Mucosa of rectum (tissue), 2 donors: ENCODE results near the gene KRTAP10-2.

Experiments
- H3K27ac ChIP-seq, 2 donors: one replicate each; pipeline ENCODE4 v1.7.0; 2013; ENCODE audit warnings: inconsistent platforms in 2 of 2, low read depth in 2 of 2, low read length in 2 of 2
- H3K27me3 ChIP-seq, 2 donors: one replicate each; pipeline ENCODE4 v1.7.0; 2013; ENCODE audit warnings: low read length in 2 of 2; ENCODE audit not compliant: control insufficient read depth in 2 of 2, insufficient read depth in 2 of 2
- H3K36me3 ChIP-seq, 2 donors: one replicate each; pipeline ENCODE4 v1.7.0; 2013; ENCODE audit warnings: low read length in 2 of 2; ENCODE audit not compliant: control insufficient read depth in 2 of 2, insufficient read depth in 2 of 2
- H3K4me1 ChIP-seq, 2 donors: one replicate each; pipeline ENCODE4 v1.7.0; 2013; ENCODE audit warnings: low read length in 2 of 2, mild to moderate bottlenecking in 1 of 2; ENCODE audit not compliant: control insufficient read depth in 2 of 2, insufficient read depth in 2 of 2
- H3K4me3 ChIP-seq, 2 donors: one replicate each; pipeline ENCODE4 v1.7.0; 2013; ENCODE audit warnings: low read length in 2 of 2
- H3K9ac ChIP-seq, 2 donors: one replicate each; pipeline ENCODE4 v1.7.0; 2013; ENCODE audit warnings: low read length in 2 of 2, low read depth in 1 of 2, mild to moderate bottlenecking in 1 of 2
- H3K9me3 ChIP-seq, 2 donors: one replicate each; pipeline ENCODE4 v1.7.0; 2013; ENCODE audit warnings: low read length in 2 of 2; ENCODE audit not compliant: control insufficient read depth in 2 of 2
- donor health status: healthy.
- donor health status: Normal muscosa, but diverticular disease.

The KRTAP10-2 gene

DNA sequence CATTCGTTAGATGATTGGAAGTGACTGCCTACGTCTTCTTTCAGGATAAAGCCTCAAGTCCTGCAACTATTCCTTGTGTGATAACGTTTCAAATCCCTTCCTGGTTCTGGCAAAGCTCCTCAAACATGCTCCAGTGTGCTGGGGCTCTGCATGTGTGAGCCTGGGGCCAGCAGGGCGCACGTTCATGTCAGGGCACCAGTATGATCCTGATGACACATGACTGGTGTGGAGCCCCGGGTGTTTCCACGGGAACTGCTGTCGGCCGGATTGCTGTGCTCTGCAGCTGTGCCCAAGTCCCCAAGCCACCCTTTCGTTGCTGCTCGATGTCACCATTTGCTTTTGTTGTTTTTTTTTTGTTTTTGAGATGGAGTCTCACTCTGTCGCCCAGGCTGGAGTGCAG is 32.6 kb downstream of the KRTAP10-2 start:
- no peaks in the 10 kb centered on the region for H3K9me3 ChIP-seq
- H3K27ac ChIP-seq, result no peak overlapping the region
- H3K36me3 ChIP-seq, result no peaks in the 10 kb centered on the region
- H3K9ac ChIP-seq, result no peak overlapping the region
- H3K4me3 ChIP-seq, result no peak overlapping the region
- H3K27me3 ChIP-seq, result no peaks in the 10 kb centered on the region
- no peaks in the 10 kb centered on the region for H3K4me1 ChIP-seq

DNA sequence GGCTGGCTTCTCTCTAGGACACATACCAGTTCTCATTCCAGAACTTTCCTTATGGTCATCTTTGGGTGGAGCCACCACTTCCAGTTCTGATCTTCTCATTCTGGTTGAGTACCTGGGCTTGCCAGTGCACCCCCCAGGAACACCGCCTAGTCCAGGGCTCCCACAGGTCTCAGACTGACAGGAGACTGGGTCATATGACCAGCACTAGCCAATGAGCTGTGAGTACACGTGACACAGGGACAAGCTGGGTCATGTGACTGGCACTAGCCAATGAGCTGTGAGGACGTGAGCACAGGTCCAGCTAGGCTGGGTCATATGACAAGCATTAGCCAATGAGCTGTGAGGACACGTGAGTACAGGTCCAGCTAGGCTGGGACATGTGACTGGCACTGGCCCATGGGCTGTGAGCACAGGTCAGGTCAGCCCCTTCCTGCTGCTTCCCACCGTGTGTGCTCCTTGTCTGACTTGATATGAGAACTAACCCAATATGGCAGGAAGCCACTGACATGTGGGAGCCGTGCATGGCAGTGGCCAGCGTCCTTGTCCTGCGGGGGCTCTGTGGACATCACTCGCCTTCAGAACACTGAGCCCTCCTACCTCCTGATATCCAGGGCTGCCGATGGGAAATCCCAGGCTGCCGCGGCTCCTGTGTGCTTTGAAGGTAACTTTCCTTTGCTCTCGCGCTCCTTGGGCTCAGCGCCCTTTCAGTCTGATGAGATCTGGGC is 34.0 kb downstream of the KRTAP10-2 start:
- Histone ChIP-seq H3K9ac (no peak overlapping the region), H3K4me3 (no peak overlapping the region), H3K9me3 (no peaks in the 10 kb centered on the region), H3K4me1 (no peaks in the 10 kb centered on the region), H3K27ac (no peak overlapping the region), H3K27me3 (no peaks in the 10 kb centered on the region), H3K36me3 (no peaks in the 10 kb centered on the region)

DNA sequence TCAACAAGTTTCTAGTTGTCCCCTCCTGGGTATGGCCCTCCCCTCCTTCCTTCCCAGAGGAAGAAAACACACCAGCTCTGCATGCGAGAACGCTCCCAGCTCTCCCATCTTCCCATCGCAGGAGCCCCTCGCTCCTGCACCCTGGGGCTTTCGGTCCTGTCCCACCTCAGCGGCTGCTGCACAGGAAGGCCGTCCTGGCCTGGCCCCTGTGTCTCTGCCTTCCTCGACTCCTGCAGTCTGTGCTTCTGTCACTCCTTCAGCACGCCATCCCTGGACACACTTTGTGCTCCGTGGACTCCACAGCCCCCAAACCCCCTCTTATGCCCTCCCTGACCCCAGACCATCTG is 34.5 kb downstream of the KRTAP10-2 start:
- Histone ChIP-seq H3K27ac (no peak overlapping the region), H3K4me3 (no peak overlapping the region), H3K27me3 (no peaks in the 10 kb centered on the region)

DNA sequence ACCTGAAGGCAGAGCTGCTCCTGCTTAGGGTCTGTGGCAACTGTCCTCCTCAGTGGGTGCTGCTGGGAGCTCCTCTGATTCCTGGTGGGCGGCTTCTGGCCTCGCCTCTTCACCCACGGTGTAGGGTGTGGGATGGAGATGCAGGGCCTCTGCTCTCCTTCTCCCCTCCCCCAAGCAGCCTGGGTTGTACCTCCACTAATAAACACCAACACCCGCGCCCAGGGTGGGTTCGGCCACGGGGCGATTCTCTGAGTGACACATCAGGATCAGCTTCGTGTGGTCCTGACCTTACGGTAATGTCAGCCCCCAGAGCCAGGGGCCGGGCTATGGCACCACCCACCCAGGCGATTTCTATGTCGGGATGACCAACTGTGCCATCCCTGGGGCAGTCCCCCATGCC is 35.0 kb downstream of the KRTAP10-2 start:
- no peaks in the 10 kb centered on the region for H3K4me1 ChIP-seq
- H3K4me3 ChIP-seq, result no peak overlapping the region
- no peaks in the 10 kb centered on the region for H3K9me3 ChIP-seq
- H3K36me3 ChIP-seq, result no peaks in the 10 kb centered on the region
- peaks cover 0 to 1% of the 10 kb centered on the region in 2 donors for H3K27me3 ChIP-seq
- H3K27ac ChIP-seq, result no peak overlapping the region
- H3K9ac ChIP-seq, result no peak overlapping the region

More for the DNA sequence above, 34.5 kb downstream of the KRTAP10-2 start:
- Histone ChIP-seq H3K36me3 (no peaks in the 10 kb centered on the region), H3K4me1 (no peaks in the 10 kb centered on the region), H3K9ac (no peak overlapping the region), H3K9me3 (no peaks in the 10 kb centered on the region)

DNA sequence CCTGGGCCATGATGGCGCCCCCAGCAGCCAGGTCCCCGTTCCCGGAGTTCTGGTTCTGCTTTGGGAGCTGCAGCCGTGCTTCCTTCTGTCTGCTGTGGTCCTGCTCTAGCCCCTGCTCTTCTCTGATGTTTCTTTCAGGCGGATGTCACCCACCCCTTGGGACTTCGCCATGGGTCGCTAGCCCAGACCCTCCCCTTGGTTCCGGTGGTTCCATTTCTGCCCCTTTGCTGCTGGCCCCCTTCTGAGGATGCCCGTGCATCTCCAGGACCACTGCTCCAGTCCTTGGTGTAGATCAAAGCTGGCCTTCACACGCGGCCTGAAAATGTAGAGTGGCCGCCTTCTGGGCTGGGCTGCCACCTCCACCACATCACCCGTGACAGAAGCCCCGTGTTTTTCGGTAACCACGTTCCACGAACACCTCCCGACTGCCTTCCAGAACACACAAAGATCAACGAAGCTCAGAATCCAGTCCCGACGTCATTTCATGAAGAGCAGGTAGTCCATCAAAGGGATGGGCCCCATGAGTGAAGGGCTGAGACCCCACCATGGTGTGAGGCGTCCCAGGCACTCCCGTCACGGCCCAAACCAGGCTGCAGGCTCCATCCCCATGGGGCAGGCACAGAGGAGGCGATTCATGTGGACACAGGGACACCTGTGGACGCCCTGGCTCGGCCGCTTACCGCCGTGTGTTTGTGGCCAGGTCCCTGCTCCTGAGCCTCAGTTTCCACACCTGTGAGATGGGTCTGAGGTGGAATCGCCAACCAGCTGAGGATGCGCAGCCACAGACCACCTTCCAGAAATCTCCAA is 35.7 kb downstream of the KRTAP10-2 start:
- H3K4me1 ChIP-seq, result no peaks in the 10 kb centered on the region
- H3K27me3 ChIP-seq, result peaks cover 0 to 5% of the 10 kb centered on the region in 2 donors
- no peak overlapping the region for H3K9ac ChIP-seq
- no peaks in the 10 kb centered on the region for H3K9me3 ChIP-seq
- H3K27ac ChIP-seq, result no peak overlapping the region
- H3K36me3 ChIP-seq, result no peaks in the 10 kb centered on the region
- H3K4me3 ChIP-seq, result no peak overlapping the region

DNA sequence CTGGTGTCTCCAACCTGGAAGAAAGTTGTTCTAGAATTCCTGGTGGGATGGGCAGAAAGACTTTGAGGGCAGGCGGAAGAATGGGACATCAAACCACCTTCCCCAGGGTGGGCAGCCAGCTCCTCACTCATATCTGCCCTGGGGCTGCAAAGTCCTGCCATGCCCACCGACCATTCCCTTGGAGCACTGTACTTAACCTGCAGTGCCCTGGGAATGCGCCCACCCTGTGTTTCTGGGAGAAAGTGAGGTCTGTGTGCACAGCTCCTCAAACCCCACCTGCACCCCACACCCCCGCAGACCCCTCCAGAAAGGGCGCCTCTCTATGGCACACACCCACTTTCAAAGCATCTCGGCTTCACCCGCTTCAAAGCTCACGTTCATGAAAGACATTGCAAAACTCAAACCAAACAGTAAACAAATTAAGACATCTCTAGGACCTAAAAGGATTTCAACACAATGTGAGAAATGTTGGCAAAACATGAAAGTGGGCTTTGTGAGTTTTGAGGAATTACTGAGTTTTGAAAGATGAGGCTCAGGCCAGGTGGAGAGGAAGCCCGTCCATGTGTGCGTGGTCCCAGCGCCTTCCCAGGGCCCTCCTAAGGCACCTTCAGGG is 36.5 kb downstream of the KRTAP10-2 start:
- no peak overlapping the region for H3K9ac ChIP-seq
- no peaks in the 10 kb centered on the region for H3K9me3 ChIP-seq
- H3K27me3 ChIP-seq, result peaks cover 0 to 6% of the 10 kb centered on the region in 2 donors
- no peak overlapping the region for H3K4me3 ChIP-seq
- H3K27ac ChIP-seq, result no peak overlapping the region
- peaks cover 0 to 3% of the 10 kb centered on the region in 2 donors for H3K4me1 ChIP-seq
- H3K36me3 ChIP-seq, result no peaks in the 10 kb centered on the region

DNA sequence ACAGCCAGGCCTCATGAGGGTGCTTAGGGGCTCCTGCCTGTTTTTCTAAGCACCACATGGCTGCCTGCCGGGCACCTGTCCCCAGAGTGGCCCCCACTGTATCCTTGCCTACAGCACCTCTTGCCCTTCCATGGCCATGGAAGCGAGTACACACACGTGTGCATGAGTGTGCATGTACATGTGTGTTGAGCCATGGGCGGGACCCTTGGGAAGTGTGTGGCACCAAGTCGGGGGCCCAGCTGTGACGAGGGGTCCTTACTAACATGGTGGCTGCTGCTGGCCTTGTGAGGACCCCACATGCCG is 37.1 kb downstream of the KRTAP10-2 start:
- H3K27me3 ChIP-seq, result peaks cover 0 to 6% of the 10 kb centered on the region in 2 donors
- H3K9ac ChIP-seq, result no peak overlapping the region
- H3K27ac ChIP-seq, result no peak overlapping the region
- no peaks in the 10 kb centered on the region for H3K9me3 ChIP-seq
- H3K36me3 ChIP-seq, result no peaks in the 10 kb centered on the region
- no peak overlapping the region for H3K4me3 ChIP-seq
- H3K4me1 ChIP-seq, result peaks cover 0 to 3% of the 10 kb centered on the region in 2 donors

DNA sequence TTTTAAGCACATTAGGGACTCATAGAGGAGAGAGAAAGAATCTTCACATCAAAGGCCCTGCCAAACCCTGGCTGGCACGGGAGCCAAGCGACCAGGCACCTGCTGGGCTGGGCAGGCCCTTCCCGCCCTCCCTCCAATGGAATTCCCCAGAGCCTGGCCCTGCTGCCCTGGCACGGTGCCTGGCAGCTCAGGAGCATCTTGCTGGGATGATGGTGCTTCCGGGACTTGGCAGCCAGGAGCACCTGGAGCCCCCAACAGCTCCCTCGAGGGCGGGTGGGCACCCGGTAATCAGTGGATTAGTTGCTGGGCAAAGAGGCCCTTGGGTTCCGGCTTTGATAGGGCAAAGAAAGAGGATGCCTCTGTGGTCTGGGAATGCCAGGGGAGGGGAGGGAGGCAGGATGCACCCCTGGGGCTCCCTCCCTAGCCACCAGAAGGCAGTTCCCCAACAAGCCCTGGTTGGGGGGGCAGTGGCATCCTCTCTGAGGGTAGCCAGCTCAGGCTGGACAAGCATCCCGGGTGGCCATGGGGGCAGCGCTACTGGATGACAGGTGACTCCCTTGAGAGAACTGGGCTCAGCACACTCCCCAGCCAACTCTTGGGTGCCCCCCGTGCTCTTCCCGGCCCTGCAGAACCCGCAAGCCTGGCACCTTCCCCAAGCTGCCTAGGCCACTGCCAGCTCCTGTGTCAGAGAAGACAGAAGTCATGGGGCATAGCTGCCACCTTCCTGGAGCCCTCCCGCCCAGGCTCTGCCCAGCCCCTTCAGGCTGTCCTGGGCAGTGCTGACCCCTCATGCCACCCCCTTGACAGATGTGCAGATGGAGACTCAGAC is 37.7 kb downstream of the KRTAP10-2 start:
- Histone ChIP-seq H3K27me3 (peaks cover 0 to 6% of the 10 kb centered on the region in 2 donors), H3K36me3 (no peaks in the 10 kb centered on the region), H3K27ac (no peak overlapping the region)

DNA sequence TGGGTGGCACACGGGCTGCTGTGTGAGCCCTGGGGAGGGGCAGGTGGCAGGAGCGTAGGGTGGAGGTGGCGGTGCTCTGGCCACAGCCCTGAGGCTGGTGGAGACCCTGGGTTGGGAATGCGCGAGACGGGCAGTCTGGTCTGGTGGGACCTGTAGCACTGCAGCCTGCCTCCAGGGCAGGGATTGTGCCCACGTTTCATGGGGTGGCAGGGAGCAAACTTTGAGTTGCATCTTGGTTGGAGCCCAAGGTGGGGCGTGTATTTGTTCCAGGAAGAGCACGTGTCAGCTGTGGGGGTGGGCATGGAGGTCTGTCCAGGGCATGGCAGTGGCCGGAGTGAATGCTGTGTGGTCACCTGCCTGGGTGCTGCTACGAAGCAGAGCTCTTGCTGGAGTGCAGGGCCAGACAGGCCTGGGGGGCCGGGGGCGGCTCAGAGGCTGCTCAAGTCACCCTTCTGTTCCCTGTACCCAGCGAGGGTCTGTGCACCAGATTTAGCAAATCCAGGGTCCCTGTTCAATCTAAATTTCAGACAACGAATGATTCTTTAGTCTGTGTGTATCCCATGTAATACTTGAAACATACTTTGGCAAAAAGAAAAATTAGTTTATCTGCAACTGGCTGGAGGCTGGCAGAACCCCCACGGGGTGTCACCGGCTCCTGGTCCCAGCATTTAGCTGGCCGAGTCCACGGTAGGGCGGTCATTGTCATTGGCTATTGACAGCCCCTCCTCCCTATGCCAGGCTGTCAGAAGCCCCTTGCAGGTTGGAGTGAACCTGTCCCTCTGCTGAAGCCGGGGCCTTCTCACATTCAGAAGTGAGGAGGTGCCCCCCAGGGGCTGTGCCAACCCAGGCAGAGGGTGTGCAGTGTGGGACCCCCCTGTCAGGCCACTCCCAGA is 38.6 kb downstream of the KRTAP10-2 start:
- Histone ChIP-seq H3K9ac (no peak overlapping the region), H3K4me3 (no peak overlapping the region), H3K4me1 (peaks cover 0 to 3% of the 10 kb centered on the region in 2 donors), H3K36me3 (no peaks in the 10 kb centered on the region), H3K27me3 (peaks cover 0 to 6% of the 10 kb centered on the region in 2 donors), H3K9me3 (no peaks in the 10 kb centered on the region), H3K27ac (no peak overlapping the region)

More for the DNA sequence above, 37.7 kb downstream of the KRTAP10-2 start:
- Histone ChIP-seq H3K4me1 (peaks cover 0 to 3% of the 10 kb centered on the region in 2 donors), H3K4me3 (no peak overlapping the region), H3K9me3 (no peaks in the 10 kb centered on the region), H3K9ac (no peak overlapping the region)
